LHCN-M2 (cell line): ENCODE results near the gene TBC1D5. TPM values are rescaled to one million over a fixed set of nuclear protein-coding genes. Genes with fewer than 3 reads are reported as not detected.

Source experiments
- DNase-seq: peaks from one replicate; pipeline ENCODE4 v3.0.0-alpha.2; 2012; ENCODE audit warnings: low read depth
- total RNA-seq: library from RNA; depleted of rRNA; stranded (reverse); fragments of >200 nt; gene quantifications from 2 replicates; pipeline ENCODE4 v1.2.3, GENCODE V29; 2014

TBC1D5 gene
- total RNA-seq, 1 experiment from 2014 or later, result 92.2 TPM

GRCh38 chr3:17302774-17303173 is 439.7 kb downstream of the TBC1D5 start:
- DNase-seq, result peak; percentile 46

- DNase-seq, result no peak
These were observed 440.3 kb downstream of the TBC1D5 start for GRCh38 chr3:17302170-17302569.

- DNase-seq, result no peak
These were observed 441.2 kb downstream of the TBC1D5 start for GRCh38 chr3:17301271-17301670.

DNA sequence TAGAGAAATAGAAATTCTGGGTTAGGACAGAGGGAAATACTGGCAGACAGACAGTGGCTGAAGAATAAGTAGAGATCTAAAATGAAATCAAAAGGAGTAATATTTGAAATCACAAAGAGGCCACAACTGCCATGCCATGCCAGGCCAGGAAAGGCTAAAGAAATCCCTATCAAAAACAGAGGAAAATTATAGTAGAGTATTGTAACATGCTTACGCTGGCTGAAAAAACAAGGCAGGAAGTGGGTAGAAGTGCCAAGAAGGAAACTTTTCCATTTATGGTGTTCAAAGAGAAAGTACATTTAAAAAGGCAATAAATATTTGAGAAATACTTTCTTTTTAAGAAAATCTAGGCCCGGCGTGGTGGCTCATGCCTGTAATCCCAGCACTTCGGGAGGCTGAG is 442.0 kb downstream of the TBC1D5 start:
- no peak for DNase-seq

GRCh38 chr3:17298038-17298437 is 444.4 kb downstream of the TBC1D5 start:
- DNase-seq, result no peak

DNA sequence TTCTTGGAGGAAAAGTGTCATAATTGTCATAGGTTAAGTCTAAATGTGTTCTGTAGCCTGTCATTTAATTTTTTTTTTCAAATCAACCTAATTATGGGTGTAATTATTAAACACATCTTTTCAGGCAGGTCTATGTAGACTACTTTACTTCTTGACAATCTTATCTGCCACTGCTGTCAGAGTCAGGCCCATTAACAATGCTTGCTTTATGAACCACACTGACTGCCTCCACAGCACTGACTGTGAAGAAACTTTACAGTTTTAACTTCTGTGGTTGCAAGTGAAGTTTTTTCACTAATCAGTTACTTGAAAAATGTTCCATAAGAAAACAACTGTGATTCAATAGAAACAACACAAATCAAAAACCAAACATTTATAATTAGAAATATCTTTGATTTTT is 449.9 kb downstream of the TBC1D5 start:
- DNase-seq, result no peak

DNA sequence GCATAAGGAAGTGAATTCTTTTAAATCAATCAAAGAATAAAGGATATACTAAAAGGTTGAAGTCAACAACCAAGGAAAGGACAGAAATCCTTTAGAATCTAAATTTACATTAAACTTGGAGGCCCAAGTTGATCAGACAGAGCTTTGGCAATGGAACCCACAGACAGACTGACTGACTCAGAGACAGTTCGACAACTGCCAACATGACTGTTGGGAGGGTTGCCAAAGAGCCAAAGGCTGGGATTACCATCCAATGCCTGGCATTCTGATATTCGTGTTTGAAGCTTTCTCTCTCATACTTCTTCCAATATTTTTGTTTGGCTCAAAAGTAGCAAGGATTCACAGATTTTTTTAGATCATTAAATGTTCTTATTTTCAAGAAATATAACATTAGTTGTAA is 451.5 kb downstream of the TBC1D5 start:
- peak; percentile 66 for DNase-seq

- DNase-seq, result no peak
These were observed 453.5 kb downstream of the TBC1D5 start for GRCh38 chr3:17288839-17289399.

- DNase-seq, result no peak
These were observed 455.3 kb downstream of the TBC1D5 start for GRCh38 chr3:17287006-17287689.

DNA sequence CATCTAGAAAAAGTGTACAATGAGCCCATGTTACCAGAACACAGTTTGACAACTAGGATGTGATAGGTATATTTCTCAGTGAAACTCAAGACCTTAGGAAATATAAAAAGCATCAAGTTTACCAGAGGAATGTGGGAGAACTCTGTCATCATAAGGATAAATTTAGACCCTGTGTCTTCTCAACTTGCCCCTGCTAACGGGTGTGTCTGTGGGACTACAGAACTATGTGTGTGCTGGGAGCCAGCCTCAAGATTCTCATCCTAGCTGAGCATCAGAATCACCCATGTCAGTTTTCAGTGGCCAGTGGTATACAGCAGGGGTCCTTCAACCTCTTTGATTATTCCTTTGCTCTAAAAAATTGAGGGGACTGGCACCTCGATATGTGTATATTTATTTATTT is 464.4 kb downstream of the TBC1D5 start:
- peak; percentile 6 for DNase-seq

DNA sequence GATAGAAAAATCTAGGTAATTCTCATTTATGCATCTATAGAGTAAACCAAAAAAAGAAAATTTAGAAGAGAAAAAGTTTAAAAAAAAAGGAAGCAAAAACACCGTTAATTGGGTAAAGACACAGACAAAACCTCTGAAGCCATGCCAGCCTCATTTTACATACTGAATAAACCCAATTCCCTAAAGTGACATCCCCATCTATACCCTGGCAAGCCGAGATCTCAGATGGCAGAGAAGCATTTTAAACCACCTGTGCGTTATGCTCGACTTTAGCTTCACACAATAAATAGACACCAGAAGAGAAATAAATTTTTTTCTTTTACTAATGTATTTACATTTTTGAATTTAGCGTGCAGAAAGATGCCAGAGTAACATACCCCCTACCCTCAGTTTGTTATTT is 475.6 kb downstream of the TBC1D5 start:
- DNase-seq, result no peak

DNA sequence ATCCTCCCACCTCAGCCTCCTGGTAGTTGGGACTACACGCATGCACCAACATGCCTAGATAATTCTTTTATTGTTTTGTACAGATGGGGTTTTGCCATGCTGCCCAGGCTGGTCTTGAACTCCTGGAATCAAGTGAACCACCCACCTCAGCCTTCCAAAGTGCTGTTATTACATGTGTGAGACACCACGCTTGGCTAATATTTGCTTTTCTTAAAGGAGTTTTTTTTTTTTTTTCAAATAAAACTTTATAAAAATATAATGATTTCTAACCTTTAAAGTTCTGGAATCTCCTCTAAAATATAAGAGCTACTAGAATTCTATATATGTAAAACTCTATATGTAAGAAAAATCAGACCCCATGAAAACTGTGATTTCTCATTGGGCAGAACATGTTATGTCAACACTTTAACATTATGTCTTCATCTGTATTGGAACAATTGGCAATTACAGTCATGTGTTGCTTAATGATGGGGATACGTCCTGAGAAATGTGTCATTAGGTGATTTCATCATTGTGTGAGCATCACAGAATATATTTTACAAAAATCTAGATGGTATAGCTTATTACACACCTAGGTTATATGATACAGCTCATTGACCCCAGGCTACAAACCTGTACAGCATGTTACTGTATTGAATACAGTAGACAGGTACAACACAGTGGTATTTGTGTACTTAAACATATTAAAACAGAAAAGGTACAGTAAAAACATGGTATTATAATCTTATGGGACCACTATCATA is 480.6 kb downstream of the TBC1D5 start:
- DNase-seq, result no peak

DNA sequence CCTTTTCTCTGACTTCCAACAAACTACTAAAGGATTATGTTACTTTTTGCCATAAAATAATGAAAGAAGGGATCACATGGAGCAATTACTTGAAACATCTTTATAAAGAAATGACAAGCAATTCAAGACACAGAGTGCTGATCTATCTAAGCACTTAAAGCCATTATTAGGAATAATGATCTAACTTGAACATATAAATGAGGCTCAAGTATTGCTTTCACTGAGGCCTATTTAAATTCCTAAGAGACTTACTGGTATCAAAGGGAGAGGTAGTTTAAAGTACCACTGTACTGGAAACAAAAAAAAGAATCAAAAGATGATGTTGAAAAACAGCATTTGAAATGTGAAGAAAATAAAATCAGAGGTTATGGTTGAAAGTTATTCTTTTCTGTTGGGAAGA is 482.2 kb downstream of the TBC1D5 start:
- no peak for DNase-seq

GRCh38 chr3:17259685-17260084 is 482.7 kb downstream of the TBC1D5 start:
- no peak for DNase-seq

DNA sequence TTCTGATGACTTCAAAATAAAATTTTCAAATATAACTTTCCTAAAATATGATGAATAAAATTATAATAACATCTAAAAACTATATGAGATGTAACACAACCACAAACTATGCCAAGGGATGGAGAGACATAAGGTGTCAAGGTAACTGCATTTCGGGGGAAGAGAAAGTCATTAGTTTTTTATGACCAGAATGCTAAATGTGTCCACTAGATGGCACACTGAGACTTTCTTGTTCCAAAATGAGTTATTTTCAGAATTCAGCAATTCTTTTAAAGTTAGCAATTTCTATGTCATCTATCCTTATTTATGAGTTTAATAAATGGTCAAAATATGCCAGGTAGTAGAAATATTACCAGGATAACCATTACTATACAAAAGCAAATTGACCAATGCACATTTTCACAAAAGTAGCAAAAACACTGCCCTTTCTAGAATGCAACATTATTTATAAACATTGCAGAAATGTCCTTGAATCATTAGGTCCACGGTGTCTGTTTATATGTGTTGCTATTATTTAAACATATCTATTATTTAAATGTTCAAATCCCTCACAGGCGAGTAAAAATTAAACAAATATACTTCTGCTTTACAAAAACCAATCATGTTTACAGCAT is 483.5 kb downstream of the TBC1D5 start:
- DNase-seq, result peak; percentile 35

- DNase-seq, result no peak
These were observed 485.2 kb downstream of the TBC1D5 start for GRCh38 chr3:17257269-17257668.

DNA sequence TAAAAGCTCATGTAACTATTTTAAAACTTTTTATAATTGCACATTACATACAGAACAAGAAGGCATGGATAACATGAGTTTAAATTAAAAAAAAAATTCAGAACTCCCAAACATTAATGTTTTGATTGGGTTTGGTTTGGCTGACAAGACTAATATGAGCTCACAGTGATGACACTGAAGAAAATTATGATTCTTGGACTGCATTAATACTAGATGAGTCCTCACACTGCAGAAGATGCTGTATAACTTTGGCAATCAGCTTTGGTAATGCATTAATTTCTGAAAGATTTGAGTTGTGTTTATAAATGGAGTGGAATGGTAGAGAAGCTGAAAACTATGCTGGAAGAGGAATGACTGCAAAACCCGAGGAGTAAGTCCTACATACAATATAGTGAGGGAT is 498.8 kb downstream of the TBC1D5 start:
- DNase-seq, result no peak

GRCh38 chr3:17239417-17239816 is 503.0 kb downstream of the TBC1D5 start:
- DNase-seq, result no peak

DNA sequence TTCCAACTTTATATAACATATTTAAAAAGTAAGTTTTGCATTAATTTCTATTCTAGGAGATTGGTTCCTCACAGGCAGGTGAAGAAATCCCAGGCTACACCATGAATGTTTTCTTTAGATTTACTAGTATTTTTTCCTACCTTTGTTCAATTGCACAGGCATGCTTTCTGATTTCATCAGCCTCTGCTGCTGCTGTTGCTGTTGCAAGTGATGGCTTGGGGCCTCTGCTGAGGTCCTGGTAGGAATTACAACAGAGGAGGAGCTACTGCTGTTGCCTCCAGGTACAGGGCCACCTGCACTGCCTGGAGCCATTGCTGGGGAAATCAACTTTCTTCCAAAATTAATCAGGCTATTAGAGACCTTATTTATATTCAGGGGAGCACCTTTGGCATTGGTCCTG is 504.4 kb downstream of the TBC1D5 start:
- DNase-seq, result no peak

GRCh38 chr3:17235310-17235709 is 507.1 kb downstream of the TBC1D5 start:
- DNase-seq, result no peak

- DNase-seq, result no peak
These were observed 508.0 kb downstream of the TBC1D5 start for GRCh38 chr3:17234382-17234781.

GRCh38 chr3:17233398-17233800 is 509.0 kb downstream of the TBC1D5 start:
- DNase-seq, result peak; percentile 57

DNA sequence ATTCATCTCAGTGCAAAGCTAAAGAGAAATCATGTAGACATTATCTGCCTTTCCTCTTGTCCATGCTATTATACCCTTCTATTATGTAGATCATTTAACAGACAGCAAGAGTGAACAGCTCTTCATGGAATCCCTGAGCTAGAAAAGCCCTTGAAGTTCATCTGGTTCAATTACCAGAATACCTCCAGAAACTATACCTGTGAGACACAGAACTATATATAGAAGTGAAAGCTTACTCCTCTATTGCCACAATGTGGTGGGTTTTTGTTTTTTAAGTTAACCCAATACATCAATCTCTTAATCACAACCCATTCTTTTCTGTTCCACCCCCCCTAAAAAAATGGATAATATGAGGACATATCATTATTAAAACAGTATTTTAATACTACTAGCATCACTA is 510.0 kb downstream of the TBC1D5 start:
- DNase-seq, result no peak
